GM19328 (cell line): ENCODE measurements around the gene RAD52.
A peak's percentile ranks its signal among the peaks of the same experiment; 100 is the strongest.

Source experiments
- ATAC-seq: cut with Tn5 transposase; IDR thresholded peaks from one replicate; pipeline ENCODE4 v1.9.1; 2021; ENCODE audit warnings: mild to moderate bottlenecking, moderate library complexity; ENCODE audit not compliant: unreplicated experiment

RAD52 gene

DNA sequence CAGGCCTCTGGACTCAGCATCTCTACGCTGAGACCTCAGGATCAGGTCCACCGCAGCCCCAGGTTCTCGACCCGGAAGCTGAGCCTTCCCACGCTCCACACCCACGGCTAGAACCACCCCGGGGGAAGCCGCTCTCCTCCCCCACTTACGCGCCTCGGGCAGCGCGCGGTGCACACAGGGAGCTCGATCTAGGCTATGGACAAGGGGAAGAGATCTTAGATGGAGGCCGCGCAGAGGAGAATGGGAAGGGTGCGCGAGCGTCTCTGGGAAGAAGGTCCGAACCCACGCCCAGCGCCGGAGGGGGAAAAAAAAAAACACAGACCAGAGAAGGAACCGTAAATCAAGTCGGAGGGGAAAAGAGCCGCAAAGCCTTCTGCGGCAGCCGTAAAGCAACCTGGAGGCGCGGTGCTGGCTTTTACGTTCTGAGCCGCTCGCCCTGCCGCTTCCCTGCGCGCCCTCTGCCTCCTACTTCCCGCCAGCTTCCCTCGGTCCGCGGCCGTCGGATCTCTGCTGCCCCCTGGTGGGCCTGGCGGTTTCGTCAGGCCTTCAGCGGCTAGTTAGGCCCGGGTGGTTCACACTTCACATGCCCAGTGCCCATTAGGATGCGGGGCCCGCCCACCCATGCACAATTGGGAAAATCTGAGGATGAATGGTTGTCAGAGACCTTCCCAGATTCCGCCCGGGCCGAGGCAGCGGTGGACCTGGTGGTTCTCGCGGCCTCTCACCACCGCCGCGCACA, at the start of gene RAD52:
TSS of gene RAD52 (minus strand) at position 242 of the 739 bp plus-strand sequence. CDS start 16,636 bp downstream, outside the sequence.
- peak; percentile 79 for ATAC-seq

GRCh38 chr12:998020-998874, 48.8 kb upstream of the RAD52 start:
- ATAC-seq = no peak

- no peak for ATAC-seq
Observed at GRCh38 chr12:997505-997904, 48.0 kb upstream of the RAD52 start.

DNA sequence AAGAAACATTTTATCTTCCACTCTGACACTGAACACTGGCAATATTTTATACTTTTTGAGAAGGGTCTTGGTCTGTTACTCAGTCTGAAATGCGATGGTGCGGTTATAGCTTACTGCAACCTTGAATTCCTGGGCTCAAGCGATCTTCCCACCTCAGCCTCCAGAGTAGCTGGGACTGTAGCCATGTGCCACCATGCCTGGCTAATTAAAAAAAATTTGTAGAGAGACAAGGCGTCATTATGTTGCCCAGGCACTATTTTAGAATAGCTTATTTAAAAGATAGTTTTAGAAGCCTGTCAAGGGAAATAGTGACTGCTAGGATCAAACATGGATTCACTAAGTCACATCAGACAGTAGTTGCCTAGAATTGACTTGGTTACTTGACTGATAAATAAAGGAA, 47.4 kb upstream of the RAD52 start:
- no peak for ATAC-seq

GRCh38 chr12:992647-993046, 43.2 kb upstream of the RAD52 start:
- no peak for ATAC-seq

DNA sequence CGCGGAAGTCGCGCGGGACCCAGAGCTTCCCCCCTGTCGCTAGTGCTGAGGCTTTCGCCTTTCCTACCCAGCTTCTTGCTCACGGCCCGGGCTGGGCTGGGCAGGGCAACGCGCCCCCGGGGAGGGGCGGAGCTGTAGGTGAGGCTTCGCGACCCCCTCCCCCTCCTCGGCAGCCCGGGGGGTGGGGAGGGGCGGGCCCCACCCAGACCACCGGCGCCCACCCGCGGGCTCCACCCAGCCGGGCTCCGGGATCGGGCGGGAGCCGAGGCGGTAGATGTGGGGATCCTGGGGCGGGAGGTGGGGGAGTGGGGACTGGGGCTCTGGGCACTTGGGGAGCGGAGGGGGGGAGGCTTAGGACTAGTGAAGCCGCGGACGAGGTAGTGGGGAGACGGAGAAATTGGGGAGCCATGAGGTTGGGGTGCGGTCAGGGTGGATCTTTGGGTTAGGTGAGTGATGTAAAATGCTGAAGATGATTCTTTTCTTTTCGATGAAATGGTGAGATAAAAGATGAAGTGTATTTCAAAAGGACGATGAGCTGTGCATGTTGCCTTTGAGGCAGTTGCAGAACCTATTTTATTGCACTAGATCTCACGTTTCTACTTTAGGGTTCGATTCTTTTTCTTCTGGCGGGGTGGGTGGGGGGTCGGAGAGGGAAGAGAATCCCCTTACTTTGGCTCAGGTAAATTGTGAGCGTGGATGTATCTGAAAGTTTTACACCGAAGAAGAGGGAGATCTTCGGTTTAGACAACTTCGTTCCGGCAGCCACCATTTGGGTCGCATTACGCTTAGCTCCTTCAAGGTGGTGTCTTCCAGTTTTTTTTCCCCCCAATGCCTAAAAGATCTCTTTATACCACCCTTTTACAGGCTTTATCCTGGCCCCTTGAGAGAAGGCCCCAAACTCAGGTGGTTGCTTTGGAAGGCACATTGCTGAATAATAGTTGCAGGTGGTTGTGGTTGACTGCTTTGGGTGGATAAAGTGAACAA, 42.1 kb upstream of the RAD52 start:
- peak; percentile 40 for ATAC-seq

DNA sequence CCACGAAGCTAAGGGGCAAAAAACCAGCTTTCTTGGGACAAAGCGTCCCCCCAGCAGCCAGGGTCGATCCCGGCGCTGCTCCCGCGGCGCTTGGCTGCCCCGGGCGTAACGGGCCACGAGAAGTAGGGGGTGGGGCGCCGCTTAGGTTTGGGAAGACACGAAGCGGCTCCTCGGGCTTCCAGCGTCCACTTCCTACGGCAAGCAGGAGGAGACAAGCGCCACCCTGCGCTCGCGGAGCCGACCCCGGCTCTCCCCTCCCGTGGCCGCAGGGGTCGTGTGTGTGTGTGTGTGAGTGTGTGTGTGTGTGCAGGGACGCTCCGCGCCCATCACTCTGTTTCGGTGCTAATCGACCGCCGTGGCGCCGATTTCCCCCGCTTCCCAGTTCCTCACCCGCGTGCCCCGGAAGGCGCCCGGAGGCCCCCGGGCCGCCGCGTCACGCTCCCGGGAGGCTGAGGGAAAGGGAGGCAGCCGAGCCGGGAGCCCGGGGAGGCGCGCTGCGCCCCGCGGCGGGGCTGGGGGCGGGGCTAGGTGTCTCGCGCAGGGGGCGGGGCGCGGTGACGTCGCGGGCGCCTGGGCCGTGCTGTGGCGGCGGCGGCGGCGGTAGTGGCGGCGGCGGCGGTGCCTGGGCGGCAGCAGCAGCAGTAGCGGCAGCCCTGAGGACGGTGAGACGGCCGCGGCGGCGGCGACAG, 41.3 kb upstream of the RAD52 start, which contains the start of gene ERC1:
TSS of gene ERC1 (plus strand) at position 563 of the 689 bp plus-strand sequence. CDS start 36,681 bp downstream, outside the sequence.
- peak; percentile 88 for ATAC-seq

- ATAC-seq = no peak
Observed at GRCh38 chr12:989751-990660, 40.5 kb upstream of the RAD52 start.

- ATAC-seq = no peak
Observed at GRCh38 chr12:989051-989450, 39.6 kb upstream of the RAD52 start.

GRCh38 chr12:988646-989045, 39.2 kb upstream of the RAD52 start:
- ATAC-seq = no peak

DNA sequence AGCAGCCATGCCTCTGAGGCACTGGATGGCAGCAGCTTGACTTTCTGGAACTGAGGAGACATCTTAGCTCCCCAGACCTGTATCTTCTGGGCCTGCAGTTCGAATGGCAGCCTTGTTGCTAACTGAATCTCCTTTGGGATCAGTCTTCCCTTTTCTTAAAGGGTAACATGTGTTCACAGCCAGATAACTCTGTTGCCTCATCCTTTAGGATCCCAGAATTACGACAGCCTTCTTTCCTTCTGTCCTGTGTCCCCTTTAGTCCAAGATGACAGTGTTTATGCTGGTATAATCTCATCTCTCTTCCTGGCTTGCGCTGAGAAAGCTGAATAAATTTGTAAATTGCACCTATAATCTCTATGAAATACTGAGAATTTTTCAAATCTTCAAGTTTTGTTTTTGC, 32.5 kb upstream of the RAD52 start:
- no peak for ATAC-seq

- no peak for ATAC-seq
Observed at GRCh38 chr12:981176-981828, 31.8 kb upstream of the RAD52 start.

DNA sequence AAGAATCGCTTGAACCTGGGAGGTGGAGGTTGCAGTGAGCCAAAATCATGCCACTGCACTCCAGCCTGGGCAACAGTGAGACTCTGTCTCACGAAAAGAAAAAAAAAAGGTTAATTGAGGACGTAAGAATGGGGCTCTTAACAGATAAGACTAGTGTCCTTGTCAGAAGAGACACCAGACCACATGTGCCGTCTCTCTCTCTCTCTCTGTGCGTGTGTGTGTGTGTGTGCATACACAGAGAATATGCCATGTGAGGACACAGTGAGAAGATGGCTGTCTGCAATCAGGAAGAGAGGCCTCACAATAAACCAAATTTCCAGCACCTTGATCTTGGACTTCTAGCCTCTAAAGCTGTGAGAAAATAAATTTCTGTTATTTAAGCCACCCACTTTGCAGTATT, 29.9 kb upstream of the RAD52 start:
- no peak for ATAC-seq

DNA sequence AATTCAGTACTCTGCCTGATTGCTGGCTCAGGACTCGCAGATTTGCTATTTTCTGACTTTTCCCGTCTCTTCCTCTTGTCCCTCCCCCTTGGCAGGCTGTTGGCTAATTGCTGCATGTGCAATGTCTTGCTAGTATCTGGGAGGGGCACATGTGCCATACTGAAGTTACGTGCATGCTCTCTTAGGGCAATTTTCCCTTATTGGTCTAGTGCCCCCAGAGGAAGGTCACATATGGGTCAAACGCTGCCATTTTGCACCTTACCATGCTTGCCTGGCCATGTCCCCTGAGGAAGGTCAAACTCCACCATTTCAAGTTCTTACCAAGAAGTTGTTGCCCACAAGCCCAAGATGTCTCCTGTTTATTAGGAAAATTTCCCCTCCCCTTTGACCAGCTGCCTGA, 27.7 kb upstream of the RAD52 start:
- no peak for ATAC-seq

DNA sequence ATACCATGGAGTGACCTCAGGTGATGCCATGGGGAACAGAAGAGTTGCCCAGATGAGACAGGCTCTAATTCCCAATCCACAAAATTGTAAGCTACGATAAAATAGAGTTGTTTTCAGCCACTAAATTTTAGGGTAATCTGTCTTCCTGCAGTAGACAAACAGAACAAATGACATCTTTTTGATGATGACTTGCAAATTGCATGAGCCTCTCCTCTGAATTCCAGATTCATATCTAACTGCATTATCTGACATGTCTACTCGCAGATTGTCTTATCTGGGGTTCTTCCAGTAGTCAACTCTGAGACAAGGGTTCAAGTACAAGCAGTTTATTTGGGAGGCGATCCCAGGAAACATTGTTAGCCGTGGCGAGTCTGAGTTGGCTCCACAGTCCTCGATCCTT, 27.1 kb upstream of the RAD52 start:
- ATAC-seq = no peak

DNA sequence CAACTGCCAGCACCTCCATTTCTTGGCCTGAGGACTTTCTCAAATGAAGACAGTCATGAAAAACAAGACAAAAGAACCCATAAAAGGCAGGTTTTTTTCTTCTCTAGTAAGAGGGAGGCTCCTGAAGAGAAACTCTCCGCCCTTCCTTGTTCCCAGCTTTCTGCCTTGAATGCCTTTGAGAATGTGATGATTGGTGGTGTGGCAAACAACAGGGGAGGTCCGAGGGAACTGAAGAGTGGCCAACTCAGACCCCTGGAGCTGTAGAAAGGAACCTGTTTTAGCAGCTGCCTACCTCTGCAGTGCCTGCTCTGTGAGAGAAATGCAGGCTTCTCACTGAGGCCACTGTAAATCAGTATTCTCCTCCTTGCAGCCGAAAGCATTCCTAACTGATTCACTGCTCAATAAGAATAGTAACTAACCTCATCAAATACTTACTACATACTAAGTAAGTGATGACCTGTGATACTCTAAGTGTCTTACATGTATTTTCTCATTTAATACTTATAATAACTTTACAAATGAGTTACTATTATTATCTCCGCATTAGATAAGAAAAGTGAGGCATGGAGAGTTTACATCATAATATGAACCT, 24.9 kb upstream of the RAD52 start:
- no peak for ATAC-seq

DNA sequence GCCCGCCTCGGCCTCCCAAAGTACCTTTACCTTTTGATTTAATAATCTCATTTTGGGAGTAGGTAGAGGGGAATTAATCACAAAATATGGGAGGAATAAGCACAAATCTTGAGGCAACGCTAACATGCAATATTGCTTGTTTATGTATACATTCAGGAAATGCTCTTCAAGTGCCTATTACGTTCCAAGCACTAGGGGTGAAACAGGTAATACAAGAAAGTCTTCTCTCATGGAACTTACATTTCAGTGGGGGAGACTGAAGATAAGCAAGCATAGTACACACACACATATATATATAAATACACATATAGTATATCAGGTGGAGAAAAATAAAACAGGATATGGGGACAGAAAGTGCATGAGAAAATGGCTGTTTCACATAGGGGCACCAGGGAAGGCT, 22.5 kb upstream of the RAD52 start:
- ATAC-seq = no peak

GRCh38 chr12:969821-970220, 20.3 kb upstream of the RAD52 start:
- ATAC-seq = no peak
